C4-2B (cell line): ENCODE data around the gene ADH7.

ENCODE experiments used
- CTCF ChIP-seq: fragments of 450-650 bp; conservative IDR thresholded peaks from 2 replicates; pipeline ENCODE4 v1.5.1; 2017; ENCODE audit warnings: mild to moderate bottlenecking
- ZFX ChIP-seq: fragments of 450-650 bp; IDR thresholded peaks from 2 replicates; pipeline ENCODE4 v1.6.1; 2017

GRCh38 chr4:99413140-99413539 is 22.0 kb downstream of the ADH7 start:
- TF ChIP-seq CTCF (no peak), ZFX (no peak)
